Measurements from ENCODE around the gene ADIPOR2.

DNA sequence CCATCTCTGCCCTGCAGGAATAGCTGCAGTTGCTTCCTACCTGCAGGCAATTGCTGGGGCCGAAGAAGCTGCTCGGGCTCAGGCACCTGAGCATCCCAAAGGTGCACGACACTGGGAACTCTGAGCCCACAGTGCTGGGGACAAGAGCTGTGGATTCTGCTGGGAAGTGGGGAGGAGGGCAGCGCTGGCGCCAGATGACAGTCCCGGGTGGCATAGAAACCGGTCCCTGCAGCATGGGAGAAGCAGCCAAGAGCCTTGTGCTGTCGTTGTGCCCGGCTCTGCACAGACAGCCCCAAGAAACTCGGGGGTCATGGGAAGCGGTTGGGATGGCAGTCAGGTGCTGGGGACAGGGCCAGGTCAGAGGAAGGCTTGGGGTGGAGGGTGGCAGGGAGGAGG lies 130.0 kb downstream of the ADIPOR2 start:
- TF ChIP-seq, protein P1, sequence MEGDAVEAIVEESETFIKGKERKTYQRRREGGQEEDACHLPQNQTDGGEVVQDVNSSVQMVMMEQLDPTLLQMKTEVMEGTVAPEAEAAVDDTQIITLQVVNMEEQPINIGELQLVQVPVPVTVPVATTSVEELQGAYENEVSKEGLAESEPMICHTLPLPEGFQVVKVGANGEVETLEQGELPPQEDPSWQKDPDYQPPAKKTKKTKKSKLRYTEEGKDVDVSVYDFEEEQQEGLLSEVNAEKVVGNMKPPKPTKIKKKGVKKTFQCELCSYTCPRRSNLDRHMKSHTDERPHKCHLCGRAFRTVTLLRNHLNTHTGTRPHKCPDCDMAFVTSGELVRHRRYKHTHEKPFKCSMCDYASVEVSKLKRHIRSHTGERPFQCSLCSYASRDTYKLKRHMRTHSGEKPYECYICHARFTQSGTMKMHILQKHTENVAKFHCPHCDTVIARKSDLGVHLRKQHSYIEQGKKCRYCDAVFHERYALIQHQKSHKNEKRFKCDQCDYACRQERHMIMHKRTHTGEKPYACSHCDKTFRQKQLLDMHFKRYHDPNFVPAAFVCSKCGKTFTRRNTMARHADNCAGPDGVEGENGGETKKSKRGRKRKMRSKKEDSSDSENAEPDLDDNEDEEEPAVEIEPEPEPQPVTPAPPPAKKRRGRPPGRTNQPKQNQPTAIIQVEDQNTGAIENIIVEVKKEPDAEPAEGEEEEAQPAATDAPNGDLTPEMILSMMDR (IDR thresholded peaks at IDR 0.05) = no peak
- TF ChIP-seq POLR2AphosphoS5 (IDR thresholded peaks at IDR 0.05) = no peak
- TF ChIP-seq POLR2A (IDR thresholded peaks at IDR 0.05) = no peak
- TF ChIP-seq EP300 (IDR thresholded peaks at IDR 0.05) = no peak
